GM19025 (cell line): Measurements from ENCODE around the gene SHMT1.

Experiments
- ATAC-seq: cut with Tn5 transposase; IDR thresholded peaks from one replicate; pipeline ENCODE4 v1.9.1; 2021; ENCODE audit warnings: mild to moderate bottlenecking, low read depth, moderate library complexity; ENCODE audit not compliant: unreplicated experiment

SHMT1 gene

GRCh38 chr17:18328643-18329204 lies 34.6 kb downstream of the SHMT1 start:
- ATAC-seq, result no peak

- ATAC-seq, result no peak
Measured at GRCh38 chr17:18327556-18327955, 35.8 kb downstream of the SHMT1 start.

- no peak for ATAC-seq
Measured at GRCh38 chr17:18327093-18327492, 36.3 kb downstream of the SHMT1 start.

GRCh38 chr17:18326572-18326971 lies 36.8 kb downstream of the SHMT1 start:
- ATAC-seq, result no peak

GRCh38 chr17:18326039-18326438 lies 37.3 kb downstream of the SHMT1 start:
- ATAC-seq, result no peak

GRCh38 chr17:18324140-18325050 lies 39.0 kb downstream of the SHMT1 start:
- no peak for ATAC-seq

- no peak for ATAC-seq
Measured at GRCh38 chr17:18323507-18324139, 39.7 kb downstream of the SHMT1 start.

GRCh38 chr17:18323007-18323406 lies 40.3 kb downstream of the SHMT1 start:
- ATAC-seq, result no peak

GRCh38 chr17:18322522-18322921 lies 40.8 kb downstream of the SHMT1 start:
- no peak for ATAC-seq

GRCh38 chr17:18321309-18321708 lies 42.0 kb downstream of the SHMT1 start:
- ATAC-seq, result no peak

GRCh38 chr17:18320301-18320700 lies 43.0 kb downstream of the SHMT1 start:
- no peak for ATAC-seq

- no peak for ATAC-seq
Measured at GRCh38 chr17:18319604-18320256, 43.6 kb downstream of the SHMT1 start.

GRCh38 chr17:18318771-18319450 lies 44.4 kb downstream of the SHMT1 start:
- ATAC-seq, result no peak

- no peak for ATAC-seq
Measured at GRCh38 chr17:18318117-18318516, 45.2 kb downstream of the SHMT1 start.

GRCh38 chr17:18315961-18316360 lies 47.4 kb downstream of the SHMT1 start:
- ATAC-seq, result no peak

GRCh38 chr17:18315562-18315922 lies 47.8 kb downstream of the SHMT1 start:
- ATAC-seq, result no peak

- peak; percentile 84 for ATAC-seq
Measured at GRCh38 chr17:18314731-18315561, 48.4 kb downstream of the SHMT1 start, which contains the start of the genes SMCR8 and TOP3A. SMCR8 (plus strand) TSS chr17:18315293; CDS start chr17:18315790, 497 bp downstream. TOP3A (minus strand) TSS chr17:18314994; CDS start chr17:18314778, 216 bp downstream.

GRCh38 chr17:18314059-18314730 lies 49.2 kb downstream of the SHMT1 start:
- ATAC-seq, result peak; percentile 7

- no peak for ATAC-seq
Measured at GRCh38 chr17:18309202-18309601, 54.1 kb downstream of the SHMT1 start.
